GM23338 (cell line): ENCODE data around the gene MAD1L1. TPM values are rescaled to one million over a fixed set of nuclear protein-coding genes. Genes with fewer than 3 reads are reported as not detected.

Experiments
- ATAC-seq: fragments of 200-7000 bp; cut with Tn5 transposase; 3 replicates; pipeline ENCODE4 v1.9.1; 2020
- DNase-seq: peaks from one replicate; pipeline ENCODE4 v3.0.0-alpha.2; 2015; ENCODE audit warnings: low spot score
- H2AFZ ChIP-seq: fragments of 200-600 bp; sonication (generic); 2 replicates; pipeline ENCODE4 v1.8.0; 2016; ENCODE audit warnings: antibody characterized with exemption, mild to moderate bottlenecking, moderate library complexity
- H3F3A ChIP-seq: fragments of 200-600 bp; sonication (generic); replicated peaks from 2 replicates; pipeline ENCODE4 v1.8.0; 2017; ENCODE audit warnings: antibody characterized with exemption, mixed run types, low read depth
- H3K27ac ChIP-seq: fragments of 200-600 bp; sonication (generic); 2 replicates; pipeline ENCODE4 v1.6.1; 2016; ENCODE audit warnings: low read depth
- H3K27me3 ChIP-seq: fragments of 200-600 bp; sonication (generic); 2 replicates; pipeline ENCODE4 v1.8.0; 2016; ENCODE audit warnings: mild to moderate bottlenecking, mixed run types, moderate library complexity; ENCODE audit not compliant: insufficient read depth
- H3K36me3 ChIP-seq: fragments of 200-600 bp; sonication (generic); 2 replicates; pipeline ENCODE4 v1.8.0; 2016; ENCODE audit warnings: mild to moderate bottlenecking; ENCODE audit not compliant: insufficient read depth
- H3K4me1 ChIP-seq: fragments of 200-600 bp; sonication (generic); 2 replicates; pipeline ENCODE4 v1.8.0; 2016; ENCODE audit warnings: mild to moderate bottlenecking, moderate library complexity; ENCODE audit not compliant: insufficient read depth
- H3K4me2 ChIP-seq: fragments of 200-600 bp; sonication (generic); 2 replicates; pipeline ENCODE4 v1.7.1; 2017; ENCODE audit warnings: mixed run types
- H3K4me3 ChIP-seq: fragments of 200-600 bp; sonication (generic); 2 replicates; pipeline ENCODE4 v1.6.1; 2016; ENCODE audit warnings: mixed run types
- H3K79me2 ChIP-seq: fragments of 200-600 bp; sonication (generic); replicated peaks from 2 replicates; pipeline ENCODE4 v1.8.0; 2017; ENCODE audit warnings: mild to moderate bottlenecking; ENCODE audit not compliant: insufficient read depth
- H3K9me2 ChIP-seq: fragments of 200-600 bp; sonication (generic); 2 replicates; pipeline ENCODE4 v1.8.0; 2017; ENCODE audit not compliant: insufficient read depth
- H4K20me1 ChIP-seq: fragments of 200-600 bp; sonication (generic); replicated peaks from 2 replicates; pipeline ENCODE4 v1.8.0; 2017; ENCODE audit warnings: mild to moderate bottlenecking; ENCODE audit not compliant: insufficient read depth
- H3K27ac Mint-ChIP-seq: 2 replicates; pipeline ENCODE4 v1.8.0; 2020; ENCODE audit warnings: inconsistent platforms, mild to moderate bottlenecking, moderate library complexity, mixed read lengths
- H3K27me3 Mint-ChIP-seq: 3 replicates; pipeline ENCODE4 v1.8.0; 2022; ENCODE audit warnings: low read depth, mild to moderate bottlenecking, moderate library complexity, mixed read lengths, inconsistent platforms; ENCODE audit not compliant: insufficient read depth, poor library complexity
- H3K36me3 Mint-ChIP-seq: 3 replicates; pipeline ENCODE4 v1.8.0; 2021; ENCODE audit warnings: low read depth, mild to moderate bottlenecking, inconsistent platforms, moderate library complexity, mixed read lengths
- H3K4me1 Mint-ChIP-seq: 3 replicates; pipeline ENCODE4 v1.8.0; 2020; ENCODE audit warnings: mild to moderate bottlenecking, inconsistent platforms, mixed read lengths
- H3K4me3 Mint-ChIP-seq: 3 replicates; pipeline ENCODE4 v1.8.0; 2021; ENCODE audit warnings: moderate library complexity, mild to moderate bottlenecking, inconsistent platforms, mixed read lengths
- H3K9me3 Mint-ChIP-seq: 3 replicates; pipeline ENCODE4 v1.8.0; 2020; ENCODE audit warnings: moderate library complexity, mild to moderate bottlenecking, inconsistent platforms, mixed read lengths
- CREB1 ChIP-seq: fragments of 250-450 bp; sonication (Bioruptor Pico); IDR thresholded peaks from 2 replicates; pipeline ENCODE4 v1.5.0; 2020; ENCODE audit warnings: low read depth, mild to moderate bottlenecking, moderate library complexity
- EZH2phosphoT487 ChIP-seq: fragments of 200-600 bp; sonication (generic); IDR thresholded peaks from one replicate; pipeline ENCODE4 v1.8.1; 2018; ENCODE audit warnings: antibody characterized with exemption; ENCODE audit not compliant: unreplicated experiment
- JUNB ChIP-seq: IDR thresholded peaks from one replicate; pipeline ENCODE4 v1.6.1; 2016; ENCODE audit warnings: antibody characterized with exemption; ENCODE audit not compliant: unreplicated experiment
- POLR2AphosphoS5 ChIP-seq: IDR thresholded peaks from 2 replicates; pipeline ENCODE4 v1.6.1; 2016; ENCODE audit warnings: antibody characterized with exemption, low read depth
- ZNF114 ChIP-seq: fragments of 250-450 bp; sonication (Bioruptor Pico); IDR thresholded peaks from 2 replicates; pipeline ENCODE4 v1.5.0; 2020; ENCODE audit warnings: mild to moderate bottlenecking, moderate library complexity
- ZNF331 ChIP-seq: fragments of 250-450 bp; sonication (Bioruptor Pico); IDR thresholded peaks from 2 replicates; pipeline ENCODE4 v1.5.0; 2020; ENCODE audit warnings: low read depth, mild to moderate bottlenecking, moderate library complexity
- polyA plus RNA-seq: library from polyadenylated mRNA; unstranded; fragments of >200 nt; fragmentation: Nextera tagmentation; extraction: Ambion mirVana; gene quantifications from 2 replicates; pipeline ENCODE4 v1.2.1, GENCODE V29; 2016
- total RNA-seq: library from RNA; depleted of rRNA; stranded (reverse); fragments of >200 nt; shearing (Covaris generic); gene quantifications from 2 replicates; pipeline ENCODE4 v1.2.3, GENCODE V29; 2014
- TF ChIP-seq, protein P1 (sequence below), 2 experiments: fragments of 200-600 bp in 1 of 2; sonication (generic) in 1 of 2; conservative IDR thresholded peaks; 2 replicates each; pipeline versions ENCODE4 v1.5.1 to v1.6.1; 2016 to 2017; ENCODE audit warnings: antibody characterized with exemption in 2 of 2, low read depth in 2 of 2, mild to moderate bottlenecking in 2 of 2, moderate library complexity in 1 of 2
- TF ChIP-seq, protein P2 (sequence below): IDR thresholded peaks from 2 replicates; pipeline ENCODE4 v1.6.1; 2016; ENCODE audit warnings: antibody characterized with exemption
- TF ChIP-seq, protein P3 (sequence below): fragments of 250-450 bp; sonication (Bioruptor Pico); IDR thresholded peaks from 2 replicates; pipeline ENCODE4 v1.5.0; 2020; ENCODE audit warnings: mild to moderate bottlenecking, moderate library complexity

Gene MAD1L1
- total and polyA plus RNA-seq, 2 experiments from 2014 or later, result 40.3 to 59.3 TPM

DNA sequence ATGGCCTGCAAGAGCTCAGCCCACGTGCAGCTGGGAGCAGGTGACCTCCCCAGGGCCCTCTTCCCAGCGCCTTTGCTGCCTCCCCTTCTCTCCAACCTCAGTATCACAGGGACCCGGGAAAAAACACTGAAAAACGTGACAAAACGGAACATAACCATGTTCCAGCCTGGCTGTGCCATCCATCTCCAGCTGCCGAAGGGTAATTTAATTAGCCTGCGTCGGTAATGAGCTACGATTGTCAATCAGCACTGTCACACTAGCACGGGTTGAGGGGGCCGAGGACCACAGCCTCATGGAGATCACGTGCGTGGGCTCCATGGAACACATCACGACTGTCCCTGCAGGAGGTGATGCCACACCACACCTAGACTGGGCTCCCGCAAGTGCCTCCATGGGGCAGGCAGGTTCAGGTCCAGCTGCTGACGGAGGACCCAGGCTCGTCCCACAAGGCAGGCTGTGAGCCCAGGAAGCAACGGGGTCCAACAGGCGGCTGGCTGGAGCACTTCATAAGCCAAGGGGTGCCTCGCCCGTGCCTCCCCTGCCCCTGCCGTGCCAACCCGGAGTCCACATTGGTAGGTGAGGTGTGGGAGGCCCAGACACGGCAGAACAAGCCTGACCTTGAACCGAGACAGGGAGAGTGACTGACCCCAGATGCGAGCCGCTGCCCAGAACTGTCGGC is 363.2 kb downstream of the MAD1L1 start (continued):
- TF ChIP-seq, protein P1, sequence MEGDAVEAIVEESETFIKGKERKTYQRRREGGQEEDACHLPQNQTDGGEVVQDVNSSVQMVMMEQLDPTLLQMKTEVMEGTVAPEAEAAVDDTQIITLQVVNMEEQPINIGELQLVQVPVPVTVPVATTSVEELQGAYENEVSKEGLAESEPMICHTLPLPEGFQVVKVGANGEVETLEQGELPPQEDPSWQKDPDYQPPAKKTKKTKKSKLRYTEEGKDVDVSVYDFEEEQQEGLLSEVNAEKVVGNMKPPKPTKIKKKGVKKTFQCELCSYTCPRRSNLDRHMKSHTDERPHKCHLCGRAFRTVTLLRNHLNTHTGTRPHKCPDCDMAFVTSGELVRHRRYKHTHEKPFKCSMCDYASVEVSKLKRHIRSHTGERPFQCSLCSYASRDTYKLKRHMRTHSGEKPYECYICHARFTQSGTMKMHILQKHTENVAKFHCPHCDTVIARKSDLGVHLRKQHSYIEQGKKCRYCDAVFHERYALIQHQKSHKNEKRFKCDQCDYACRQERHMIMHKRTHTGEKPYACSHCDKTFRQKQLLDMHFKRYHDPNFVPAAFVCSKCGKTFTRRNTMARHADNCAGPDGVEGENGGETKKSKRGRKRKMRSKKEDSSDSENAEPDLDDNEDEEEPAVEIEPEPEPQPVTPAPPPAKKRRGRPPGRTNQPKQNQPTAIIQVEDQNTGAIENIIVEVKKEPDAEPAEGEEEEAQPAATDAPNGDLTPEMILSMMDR (conservative IDR thresholded peaks at IDR 0.05; ENCODE audit: low read depth in 2 of 2), result no peak
- no peak for TF ChIP-seq POLR2AphosphoS5
- TF ChIP-seq JUNB, result no peak
- TF ChIP-seq, protein P2, sequence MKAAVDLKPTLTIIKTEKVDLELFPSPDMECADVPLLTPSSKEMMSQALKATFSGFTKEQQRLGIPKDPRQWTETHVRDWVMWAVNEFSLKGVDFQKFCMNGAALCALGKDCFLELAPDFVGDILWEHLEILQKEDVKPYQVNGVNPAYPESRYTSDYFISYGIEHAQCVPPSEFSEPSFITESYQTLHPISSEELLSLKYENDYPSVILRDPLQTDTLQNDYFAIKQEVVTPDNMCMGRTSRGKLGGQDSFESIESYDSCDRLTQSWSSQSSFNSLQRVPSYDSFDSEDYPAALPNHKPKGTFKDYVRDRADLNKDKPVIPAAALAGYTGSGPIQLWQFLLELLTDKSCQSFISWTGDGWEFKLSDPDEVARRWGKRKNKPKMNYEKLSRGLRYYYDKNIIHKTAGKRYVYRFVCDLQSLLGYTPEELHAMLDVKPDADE, result no peak
- TF ChIP-seq CREB1 (CRISPR knock-in tag), result no peak
- TF ChIP-seq ZNF331, result no peak

DNA sequence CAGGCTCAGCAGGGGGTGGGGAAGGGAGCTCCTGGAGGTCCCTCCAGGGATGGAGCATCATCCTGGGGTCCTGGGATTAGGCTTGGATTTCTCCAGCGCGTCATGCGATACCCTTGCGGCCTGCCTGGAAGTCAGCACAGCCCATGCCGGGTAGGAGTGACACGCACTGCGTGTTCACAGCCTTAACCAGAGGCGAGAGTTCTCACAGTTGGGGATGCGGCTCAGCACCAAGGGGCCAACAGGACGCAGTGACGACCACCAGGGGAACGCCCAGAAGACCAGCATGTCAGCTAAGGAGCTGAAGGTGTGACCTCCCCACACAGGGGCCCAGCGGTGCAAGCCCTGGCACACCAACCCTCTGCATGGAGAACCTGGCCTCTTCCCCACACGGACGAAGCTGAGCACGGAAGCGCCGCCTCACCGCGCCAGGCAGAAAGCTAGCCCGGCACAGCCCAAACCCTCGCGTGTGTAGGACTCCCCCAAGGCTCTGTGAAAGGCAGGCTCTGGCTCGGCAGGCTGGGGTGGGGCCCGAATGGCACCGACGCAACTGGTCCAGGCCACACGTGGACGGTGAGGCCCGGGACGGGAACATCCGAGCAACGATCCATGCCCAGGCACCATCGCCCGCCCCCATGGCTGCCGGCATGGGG is 364.1 kb downstream of the MAD1L1 start:
- Histone ChIP-seq H3K4me2 (no peak overlapping the region), H3K4me1 (no peaks in the 10 kb centered on the region), H3F3A (no peaks in the 10 kb centered on the region), H3K9me2 (no peaks in the 10 kb centered on the region), H2AFZ (no peak overlapping the region), H4K20me1 (no peaks in the 10 kb centered on the region), H3K79me2 (no peaks in the 10 kb centered on the region), H3K27me3 (no peaks in the 10 kb centered on the region), H3K4me3 (no peak overlapping the region), H3K36me3 (no peaks in the 10 kb centered on the region), H3K27ac (no peak overlapping the region)
- peaks cover 13% of the 10 kb centered on the region for H3K36me3 Mint-ChIP-seq
- ATAC-seq (no peak), DNase-seq (no peak)
- peaks cover 2% of the 10 kb centered on the region for H3K27me3 Mint-ChIP-seq
- H3K4me1 Mint-ChIP-seq, result peaks cover 9% of the 10 kb centered on the region
- peaks cover 17% of the 10 kb centered on the region for H3K9me3 Mint-ChIP-seq
- H3K4me3 Mint-ChIP-seq, result no peak overlapping the region
- TF ChIP-seq ZNF331, result no peak
- TF ChIP-seq, protein P2, result no peak
- TF ChIP-seq ZNF114 (CRISPR knock-in tag), result no peak
- no peak for TF ChIP-seq CREB1 (CRISPR knock-in tag)
- TF ChIP-seq, protein P1 (conservative IDR thresholded peaks at IDR 0.05; ENCODE audit: low read depth in 2 of 2), result no peak
- TF ChIP-seq JUNB, result no peak
- TF ChIP-seq EZH2phosphoT487, result no peak
- TF ChIP-seq, protein P3, sequence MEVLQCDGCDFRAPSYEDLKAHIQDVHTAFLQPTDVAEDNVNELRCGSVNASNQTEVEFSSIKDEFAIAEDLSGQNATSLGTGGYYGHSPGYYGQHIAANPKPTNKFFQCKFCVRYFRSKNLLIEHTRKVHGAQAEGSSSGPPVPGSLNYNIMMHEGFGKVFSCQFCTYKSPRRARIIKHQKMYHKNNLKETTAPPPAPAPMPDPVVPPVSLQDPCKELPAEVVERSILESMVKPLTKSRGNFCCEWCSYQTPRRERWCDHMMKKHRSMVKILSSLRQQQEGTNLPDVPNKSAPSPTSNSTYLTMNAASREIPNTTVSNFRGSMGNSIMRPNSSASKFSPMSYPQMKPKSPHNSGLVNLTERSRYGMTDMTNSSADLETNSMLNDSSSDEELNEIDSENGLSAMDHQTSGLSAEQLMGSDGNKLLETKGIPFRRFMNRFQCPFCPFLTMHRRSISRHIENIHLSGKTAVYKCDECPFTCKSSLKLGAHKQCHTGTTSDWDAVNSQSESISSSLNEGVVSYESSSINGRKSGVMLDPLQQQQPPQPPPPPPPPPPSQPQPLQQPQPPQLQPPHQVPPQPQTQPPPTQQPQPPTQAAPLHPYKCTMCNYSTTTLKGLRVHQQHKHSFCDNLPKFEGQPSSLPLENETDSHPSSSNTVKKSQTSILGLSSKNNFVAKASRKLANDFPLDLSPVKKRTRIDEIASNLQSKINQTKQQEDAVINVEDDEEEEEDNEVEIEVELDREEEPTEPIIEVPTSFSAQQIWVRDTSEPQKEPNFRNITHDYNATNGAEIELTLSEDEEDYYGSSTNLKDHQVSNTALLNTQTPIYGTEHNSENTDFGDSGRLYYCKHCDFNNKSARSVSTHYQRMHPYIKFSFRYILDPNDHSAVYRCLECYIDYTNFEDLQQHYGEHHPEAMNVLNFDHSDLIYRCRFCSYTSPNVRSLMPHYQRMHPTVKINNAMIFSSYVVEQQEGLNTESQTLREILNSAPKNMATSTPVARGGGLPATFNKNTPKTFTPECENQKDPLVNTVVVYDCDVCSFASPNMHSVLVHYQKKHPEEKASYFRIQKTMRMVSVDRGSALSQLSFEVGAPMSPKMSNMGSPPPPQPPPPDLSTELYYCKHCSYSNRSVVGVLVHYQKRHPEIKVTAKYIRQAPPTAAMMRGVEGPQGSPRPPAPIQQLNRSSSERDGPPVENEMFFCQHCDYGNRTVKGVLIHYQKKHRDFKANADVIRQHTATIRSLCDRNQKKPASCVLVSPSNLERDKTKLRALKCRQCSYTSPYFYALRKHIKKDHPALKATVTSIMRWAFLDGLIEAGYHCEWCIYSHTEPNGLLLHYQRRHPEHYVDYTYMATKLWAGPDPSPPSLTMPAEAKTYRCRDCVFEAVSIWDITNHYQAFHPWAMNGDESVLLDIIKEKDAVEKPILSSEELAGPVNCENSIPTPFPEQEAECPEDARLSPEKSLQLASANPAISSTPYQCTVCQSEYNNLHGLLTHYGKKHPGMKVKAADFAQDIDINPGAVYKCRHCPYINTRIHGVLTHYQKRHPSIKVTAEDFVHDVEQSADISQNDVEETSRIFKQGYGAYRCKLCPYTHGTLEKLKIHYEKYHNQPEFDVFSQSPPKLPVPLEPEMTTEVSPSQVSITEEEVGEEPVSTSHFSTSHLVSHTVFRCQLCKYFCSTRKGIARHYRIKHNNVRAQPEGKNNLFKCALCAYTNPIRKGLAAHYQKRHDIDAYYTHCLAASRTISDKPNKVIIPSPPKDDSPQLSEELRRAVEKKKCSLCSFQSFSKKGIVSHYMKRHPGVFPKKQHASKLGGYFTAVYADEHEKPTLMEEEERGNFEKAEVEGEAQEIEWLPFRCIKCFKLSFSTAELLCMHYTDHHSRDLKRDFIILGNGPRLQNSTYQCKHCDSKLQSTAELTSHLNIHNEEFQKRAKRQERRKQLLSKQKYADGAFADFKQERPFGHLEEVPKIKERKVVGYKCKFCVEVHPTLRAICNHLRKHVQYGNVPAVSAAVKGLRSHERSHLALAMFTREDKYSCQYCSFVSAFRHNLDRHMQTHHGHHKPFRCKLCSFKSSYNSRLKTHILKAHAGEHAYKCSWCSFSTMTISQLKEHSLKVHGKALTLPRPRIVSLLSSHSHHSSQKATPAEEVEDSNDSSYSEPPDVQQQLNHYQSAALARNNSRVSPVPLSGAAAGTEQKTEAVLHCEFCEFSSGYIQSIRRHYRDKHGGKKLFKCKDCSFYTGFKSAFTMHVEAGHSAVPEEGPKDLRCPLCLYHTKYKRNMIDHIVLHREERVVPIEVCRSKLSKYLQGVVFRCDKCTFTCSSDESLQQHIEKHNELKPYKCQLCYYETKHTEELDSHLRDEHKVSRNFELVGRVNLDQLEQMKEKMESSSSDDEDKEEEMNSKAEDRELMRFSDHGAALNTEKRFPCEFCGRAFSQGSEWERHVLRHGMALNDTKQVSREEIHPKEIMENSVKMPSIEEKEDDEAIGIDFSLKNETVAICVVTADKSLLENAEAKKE (CRISPR knock-in tag), result no peak
- no peak overlapping the region for H3K27ac Mint-ChIP-seq
